ENCODE measurements around the gene SLC26A9.

DNA sequence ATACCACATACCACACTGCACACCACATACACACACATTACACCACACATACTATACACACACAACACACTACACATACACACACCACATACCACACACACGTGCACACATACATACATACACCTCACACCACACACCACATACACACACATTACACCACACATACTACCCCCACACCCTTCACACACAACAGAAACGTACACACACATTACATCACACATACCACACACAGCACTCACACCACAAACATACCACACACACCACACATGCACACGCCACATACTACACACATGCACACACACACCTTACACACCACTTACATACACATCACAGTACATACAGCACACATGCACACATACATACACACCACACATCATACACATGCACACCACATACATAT lies 31.5 kb upstream of the SLC26A9 start:
- TF ChIP-seq CREB1 (IDR thresholded peaks at IDR 0.05; ENCODE audit: low read depth) (no peak), YY1 (IDR thresholded peaks at IDR 0.05; ENCODE audit: low read depth) (no peak), TAF1 (IDR thresholded peaks at IDR 0.05; ENCODE audit: low read depth) (no peak), ZBTB7A (IDR thresholded peaks at IDR 0.05; ENCODE audit: low read depth) (no peak), NFIC (IDR thresholded peaks at IDR 0.05) (no peak), EP300 (IDR thresholded peaks at IDR 0.05; ENCODE audit: borderline replicate concordance) (no peak)
- TF ChIP-seq, protein P1, sequence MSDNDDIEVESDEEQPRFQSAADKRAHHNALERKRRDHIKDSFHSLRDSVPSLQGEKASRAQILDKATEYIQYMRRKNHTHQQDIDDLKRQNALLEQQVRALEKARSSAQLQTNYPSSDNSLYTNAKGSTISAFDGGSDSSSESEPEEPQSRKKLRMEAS (IDR thresholded peaks at IDR 0.05): no peak
- TF ChIP-seq, protein P2, sequence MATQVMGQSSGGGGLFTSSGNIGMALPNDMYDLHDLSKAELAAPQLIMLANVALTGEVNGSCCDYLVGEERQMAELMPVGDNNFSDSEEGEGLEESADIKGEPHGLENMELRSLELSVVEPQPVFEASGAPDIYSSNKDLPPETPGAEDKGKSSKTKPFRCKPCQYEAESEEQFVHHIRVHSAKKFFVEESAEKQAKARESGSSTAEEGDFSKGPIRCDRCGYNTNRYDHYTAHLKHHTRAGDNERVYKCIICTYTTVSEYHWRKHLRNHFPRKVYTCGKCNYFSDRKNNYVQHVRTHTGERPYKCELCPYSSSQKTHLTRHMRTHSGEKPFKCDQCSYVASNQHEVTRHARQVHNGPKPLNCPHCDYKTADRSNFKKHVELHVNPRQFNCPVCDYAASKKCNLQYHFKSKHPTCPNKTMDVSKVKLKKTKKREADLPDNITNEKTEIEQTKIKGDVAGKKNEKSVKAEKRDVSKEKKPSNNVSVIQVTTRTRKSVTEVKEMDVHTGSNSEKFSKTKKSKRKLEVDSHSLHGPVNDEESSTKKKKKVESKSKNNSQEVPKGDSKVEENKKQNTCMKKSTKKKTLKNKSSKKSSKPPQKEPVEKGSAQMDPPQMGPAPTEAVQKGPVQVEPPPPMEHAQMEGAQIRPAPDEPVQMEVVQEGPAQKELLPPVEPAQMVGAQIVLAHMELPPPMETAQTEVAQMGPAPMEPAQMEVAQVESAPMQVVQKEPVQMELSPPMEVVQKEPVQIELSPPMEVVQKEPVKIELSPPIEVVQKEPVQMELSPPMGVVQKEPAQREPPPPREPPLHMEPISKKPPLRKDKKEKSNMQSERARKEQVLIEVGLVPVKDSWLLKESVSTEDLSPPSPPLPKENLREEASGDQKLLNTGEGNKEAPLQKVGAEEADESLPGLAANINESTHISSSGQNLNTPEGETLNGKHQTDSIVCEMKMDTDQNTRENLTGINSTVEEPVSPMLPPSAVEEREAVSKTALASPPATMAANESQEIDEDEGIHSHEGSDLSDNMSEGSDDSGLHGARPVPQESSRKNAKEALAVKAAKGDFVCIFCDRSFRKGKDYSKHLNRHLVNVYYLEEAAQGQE (IDR thresholded peaks at IDR 0.05; ENCODE audit: low read depth): no peak

Measured in Ishikawa (cell line).